Measurements from ENCODE around the gene HPCAL1. TPM values are rescaled to one million over a fixed set of nuclear protein-coding genes. Genes with fewer than 3 reads are reported as not detected.
"Not testable (repeated sequence)": the region's sequence is repeated elsewhere in the genome, so short reads cannot be mapped to it uniquely, and the experiment has no call there.

The HPCAL1 gene
- polyA plus RNA-seq, 3 donors = 30.0 to 44.2 (median 37.2) TPM

GRCh38 chr2:10279946-10280463, 22.7 kb upstream of the HPCAL1 start:
- 82 to 87% (median 87%) methylated on average over 12 of the region's 12 CpGs for WGBS, 3 donors
- no peak overlapping the region for H3K27ac ChIP-seq (ENCODE audit: low read depth, low read length)

- WGBS, 3 donors = 69 to 88% (median 84%) methylated on average over 4 of the region's 4 CpGs
- no peak overlapping the region for H3K27ac ChIP-seq (ENCODE audit: low read depth, low read length)
Measured at GRCh38 chr2:10281891-10282290, 20.8 kb upstream of the HPCAL1 start.

GRCh38 chr2:10282611-10283105, 20.0 kb upstream of the HPCAL1 start:
- 75 to 93% (median 81%) methylated on average over 6 of the region's 6 CpGs for WGBS, 3 donors
- no peak overlapping the region for H3K27ac ChIP-seq (ENCODE audit: low read depth, low read length)

GRCh38 chr2:10283106-10284062, 19.3 kb upstream of the HPCAL1 start:
- no peak overlapping the region for H3K27ac ChIP-seq (ENCODE audit: low read depth, low read length)
- 73 to 88% (median 85%) methylated on average over 16 of the region's 16 CpGs for WGBS, 3 donors

GRCh38 chr2:10284108-10284870, 18.4 kb upstream of the HPCAL1 start:
- 94 to 97% (median 94%) methylated on average over 16 of the region's 16 CpGs for WGBS, 3 donors
- H3K27ac ChIP-seq (ENCODE audit: low read depth, low read length) = no peak overlapping the region

GRCh38 chr2:10285191-10285555, 17.5 kb upstream of the HPCAL1 start:
- H3K27ac ChIP-seq (ENCODE audit: low read depth, low read length) = no peak overlapping the region
- 48 to 74% (median 54%) methylated on average over 5 of the region's 5 CpGs for WGBS, 3 donors

GRCh38 chr2:10285556-10286198, 17.0 kb upstream of the HPCAL1 start:
- whole genome bisulfite sequencing, 3 donors = 46 to 53% (median 53%) methylated on average over 17 of the region's 17 CpGs

GRCh38 chr2:10286216-10287037, 16.3 kb upstream of the HPCAL1 start:
- no peak overlapping the region for H3K27ac ChIP-seq (ENCODE audit: low read depth, low read length)
- 44 to 78% (median 73%) methylated on average over 25 to 27 of the region's 27 CpGs for WGBS, 3 donors

More at GRCh38 chr2:10285556-10286198, 17.0 kb upstream of the HPCAL1 start:
- no peak overlapping the region for H3K27ac ChIP-seq (ENCODE audit: low read depth, low read length)

GRCh38 chr2:10287761-10288160, 14.9 kb upstream of the HPCAL1 start:
- 83 to 93% (median 89%) methylated on average over 7 of the region's 7 CpGs for WGBS, 3 donors
- H3K27ac ChIP-seq (ENCODE audit: low read depth, low read length) = no peak overlapping the region

- 72 to 82% (median 75%) methylated on average over 6 of the region's 6 CpGs for WGBS, 3 donors
- no peak overlapping the region for H3K27ac ChIP-seq (ENCODE audit: low read depth, low read length)
Measured at GRCh38 chr2:10288606-10289005, 14.1 kb upstream of the HPCAL1 start.

- H3K27ac ChIP-seq (ENCODE audit: low read depth, low read length) = no peak overlapping the region
- 91 to 92% (median 92%) methylated on average over 6 of the region's 6 CpGs for WGBS, 3 donors
Measured at GRCh38 chr2:10289352-10289751, 13.4 kb upstream of the HPCAL1 start.

- 89 to 96% (median 93%) methylated on average over 11 of the region's 11 CpGs for WGBS, 3 donors
- no peak overlapping the region for H3K27ac ChIP-seq (ENCODE audit: low read depth, low read length)
Measured at GRCh38 chr2:10289891-10290290, 12.8 kb upstream of the HPCAL1 start.

GRCh38 chr2:10291376-10291775, 11.3 kb upstream of the HPCAL1 start:
- 81 to 92% (median 91%) methylated on average over 14 to 20 of the region's 20 CpGs for WGBS, 3 donors
- H3K27ac ChIP-seq (ENCODE audit: low read depth, low read length) = not testable (repeated sequence)

- WGBS, 3 donors = 84 to 95% (median 88%) methylated on average over 4 of the region's 4 CpGs
- no peak overlapping the region for H3K27ac ChIP-seq (ENCODE audit: low read depth, low read length)
Measured at GRCh38 chr2:10292033-10292432, 10.7 kb upstream of the HPCAL1 start.

GRCh38 chr2:10293603-10294002, 9.1 kb upstream of the HPCAL1 start:
- H3K27ac ChIP-seq (ENCODE audit: low read depth, low read length) = no peak overlapping the region

- no peak overlapping the region for H3K27ac ChIP-seq (ENCODE audit: low read depth, low read length)
- WGBS, 3 donors = 98 to 100% (median 100%) methylated on average over 1 of the region's 1 CpG
Measured at GRCh38 chr2:10294077-10294476, 8.6 kb upstream of the HPCAL1 start.

- not testable (repeated sequence) for H3K27ac ChIP-seq (ENCODE audit: low read depth, low read length)
- WGBS, 3 donors = 65 to 89% (median 74%) methylated on average over 4 of the region's 4 CpGs
Measured at GRCh38 chr2:10295649-10296048, 7.1 kb upstream of the HPCAL1 start.

GRCh38 chr2:10296142-10296541, 6.6 kb upstream of the HPCAL1 start:
- 88 to 96% (median 93%) methylated on average over 8 of the region's 8 CpGs for WGBS, 3 donors

More at GRCh38 chr2:10296142-10296541, 6.6 kb upstream of the HPCAL1 start:
- H3K27ac ChIP-seq (ENCODE audit: low read depth, low read length) = no peak overlapping the region

Data from adipose tissue (tissue), 3 donors.